ENCODE measurements around the gene SATL1.

DNA sequence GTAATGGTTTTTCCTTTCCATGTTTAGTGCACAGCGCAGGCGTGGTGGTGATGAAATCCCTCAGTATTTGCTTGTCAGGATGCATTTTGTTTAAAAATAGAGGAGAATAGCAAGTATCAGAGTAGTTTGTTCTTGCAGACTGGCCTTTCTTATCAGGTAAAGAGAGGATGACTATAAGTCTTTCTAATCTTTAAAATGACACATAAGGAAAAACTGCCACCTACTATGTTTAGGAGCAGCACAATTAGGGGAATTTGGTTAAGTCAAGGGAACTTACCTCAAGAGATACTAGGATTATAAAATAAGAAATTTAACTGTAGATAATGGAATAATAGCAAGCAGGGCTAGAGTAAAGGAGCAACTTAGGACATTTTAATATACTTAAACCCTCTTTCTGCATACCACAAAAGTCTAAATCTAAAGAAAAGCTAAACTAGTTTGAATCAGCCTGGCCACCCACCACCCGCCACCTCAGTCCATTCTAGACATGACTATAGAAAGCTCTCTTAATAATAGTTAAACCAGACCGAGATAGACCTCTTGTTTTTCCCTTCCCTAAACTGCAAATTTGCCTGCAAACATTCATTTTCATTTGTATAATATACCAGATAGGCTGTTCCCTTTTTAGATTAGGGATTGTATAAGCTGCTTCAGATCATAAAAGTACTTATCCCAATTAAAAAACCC is 177.9 kb downstream of the SATL1 start:
- TF ChIP-seq EZH2 (IDR thresholded peaks at IDR 0.05; ENCODE audit: low read depth, unreplicated experiment), result no peak
- no peak for TF ChIP-seq POLR2AphosphoS5 (IDR thresholded peaks at IDR 0.05; ENCODE audit: low read depth)
- TF ChIP-seq, protein P1, sequence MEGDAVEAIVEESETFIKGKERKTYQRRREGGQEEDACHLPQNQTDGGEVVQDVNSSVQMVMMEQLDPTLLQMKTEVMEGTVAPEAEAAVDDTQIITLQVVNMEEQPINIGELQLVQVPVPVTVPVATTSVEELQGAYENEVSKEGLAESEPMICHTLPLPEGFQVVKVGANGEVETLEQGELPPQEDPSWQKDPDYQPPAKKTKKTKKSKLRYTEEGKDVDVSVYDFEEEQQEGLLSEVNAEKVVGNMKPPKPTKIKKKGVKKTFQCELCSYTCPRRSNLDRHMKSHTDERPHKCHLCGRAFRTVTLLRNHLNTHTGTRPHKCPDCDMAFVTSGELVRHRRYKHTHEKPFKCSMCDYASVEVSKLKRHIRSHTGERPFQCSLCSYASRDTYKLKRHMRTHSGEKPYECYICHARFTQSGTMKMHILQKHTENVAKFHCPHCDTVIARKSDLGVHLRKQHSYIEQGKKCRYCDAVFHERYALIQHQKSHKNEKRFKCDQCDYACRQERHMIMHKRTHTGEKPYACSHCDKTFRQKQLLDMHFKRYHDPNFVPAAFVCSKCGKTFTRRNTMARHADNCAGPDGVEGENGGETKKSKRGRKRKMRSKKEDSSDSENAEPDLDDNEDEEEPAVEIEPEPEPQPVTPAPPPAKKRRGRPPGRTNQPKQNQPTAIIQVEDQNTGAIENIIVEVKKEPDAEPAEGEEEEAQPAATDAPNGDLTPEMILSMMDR (conservative IDR thresholded peaks at IDR 0.05; ENCODE audit: low read depth in 2 of 2), result no peak
- TF ChIP-seq, protein P2, sequence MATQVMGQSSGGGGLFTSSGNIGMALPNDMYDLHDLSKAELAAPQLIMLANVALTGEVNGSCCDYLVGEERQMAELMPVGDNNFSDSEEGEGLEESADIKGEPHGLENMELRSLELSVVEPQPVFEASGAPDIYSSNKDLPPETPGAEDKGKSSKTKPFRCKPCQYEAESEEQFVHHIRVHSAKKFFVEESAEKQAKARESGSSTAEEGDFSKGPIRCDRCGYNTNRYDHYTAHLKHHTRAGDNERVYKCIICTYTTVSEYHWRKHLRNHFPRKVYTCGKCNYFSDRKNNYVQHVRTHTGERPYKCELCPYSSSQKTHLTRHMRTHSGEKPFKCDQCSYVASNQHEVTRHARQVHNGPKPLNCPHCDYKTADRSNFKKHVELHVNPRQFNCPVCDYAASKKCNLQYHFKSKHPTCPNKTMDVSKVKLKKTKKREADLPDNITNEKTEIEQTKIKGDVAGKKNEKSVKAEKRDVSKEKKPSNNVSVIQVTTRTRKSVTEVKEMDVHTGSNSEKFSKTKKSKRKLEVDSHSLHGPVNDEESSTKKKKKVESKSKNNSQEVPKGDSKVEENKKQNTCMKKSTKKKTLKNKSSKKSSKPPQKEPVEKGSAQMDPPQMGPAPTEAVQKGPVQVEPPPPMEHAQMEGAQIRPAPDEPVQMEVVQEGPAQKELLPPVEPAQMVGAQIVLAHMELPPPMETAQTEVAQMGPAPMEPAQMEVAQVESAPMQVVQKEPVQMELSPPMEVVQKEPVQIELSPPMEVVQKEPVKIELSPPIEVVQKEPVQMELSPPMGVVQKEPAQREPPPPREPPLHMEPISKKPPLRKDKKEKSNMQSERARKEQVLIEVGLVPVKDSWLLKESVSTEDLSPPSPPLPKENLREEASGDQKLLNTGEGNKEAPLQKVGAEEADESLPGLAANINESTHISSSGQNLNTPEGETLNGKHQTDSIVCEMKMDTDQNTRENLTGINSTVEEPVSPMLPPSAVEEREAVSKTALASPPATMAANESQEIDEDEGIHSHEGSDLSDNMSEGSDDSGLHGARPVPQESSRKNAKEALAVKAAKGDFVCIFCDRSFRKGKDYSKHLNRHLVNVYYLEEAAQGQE (IDR thresholded peaks at IDR 0.05; ENCODE audit: unreplicated experiment), result no peak

Measured in GM23338 (cell line).